Fibroblast of mammary gland (primary cell): ENCODE measurements around the gene ALDH18A1.
A peak's percentile ranks its signal among the peaks of the same experiment; 100 is the strongest.

Source experiments
- DNase-seq: peaks from one replicate; pipeline ENCODE4 v3.0.0-alpha.2; 2010; ENCODE audit warnings: low read depth
- H3K4me3 ChIP-seq: 2 replicates; pipeline ENCODE4 v1.5.1; 2011; ENCODE audit warnings: low read depth, mild to moderate bottlenecking, low read length, moderate library complexity; ENCODE audit not compliant: control insufficient read depth
- TF ChIP-seq, protein P1 (sequence below): conservative IDR thresholded peaks from 2 replicates; pipeline ENCODE4 v1.5.1; 2011; ENCODE audit warnings: low read depth, low read length, inconsistent platforms; ENCODE audit not compliant: control insufficient read depth, insufficient read depth

The ALDH18A1 gene

DNA sequence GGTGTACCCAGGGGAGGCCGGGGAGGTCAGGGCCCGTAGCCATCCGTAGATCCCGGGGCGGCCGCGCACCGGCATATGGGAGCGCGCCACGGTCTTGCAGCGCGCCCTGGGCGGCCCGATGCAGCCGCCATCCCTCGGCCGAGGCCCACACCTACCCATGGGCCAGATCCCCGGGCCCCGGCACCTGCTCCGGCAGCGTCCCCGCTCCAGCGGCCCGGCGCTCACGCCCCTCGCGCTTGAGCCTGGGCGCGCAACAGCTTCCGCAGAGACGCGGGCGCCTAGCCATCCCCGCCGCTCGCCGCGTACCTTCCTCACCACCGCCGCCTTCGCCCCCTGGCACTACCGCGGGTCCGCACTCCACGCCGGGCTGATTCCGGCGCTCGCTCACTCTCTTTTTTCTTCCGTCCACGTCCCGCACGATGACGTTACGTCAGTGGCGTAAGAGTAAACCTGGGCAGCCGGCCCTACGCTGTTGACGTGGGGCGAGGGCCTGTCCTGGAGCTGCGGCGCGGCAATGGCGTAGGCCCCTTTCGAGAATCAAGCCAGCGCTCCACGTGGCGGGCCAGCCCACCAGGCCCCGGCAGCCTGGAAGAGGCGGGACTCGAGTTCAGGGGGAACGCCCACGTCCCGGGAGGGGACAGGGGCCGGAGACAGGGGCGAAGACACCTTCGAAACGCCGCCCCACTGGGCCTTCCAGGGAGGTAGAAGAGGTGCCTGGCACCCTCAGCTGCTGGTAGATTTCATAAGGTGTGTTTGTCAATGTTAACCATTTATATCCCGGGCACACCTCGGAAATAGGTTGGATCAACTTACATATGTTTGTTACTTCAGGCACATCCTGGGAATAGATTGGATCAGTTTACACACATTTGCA, at the start of gene ALDH18A1:
ALDH18A1 (minus strand) TSS at position 421 of the 874 bp plus-strand sequence. CDS start 3,334 bp downstream, outside the sequence.
- TF ChIP-seq, protein P1, sequence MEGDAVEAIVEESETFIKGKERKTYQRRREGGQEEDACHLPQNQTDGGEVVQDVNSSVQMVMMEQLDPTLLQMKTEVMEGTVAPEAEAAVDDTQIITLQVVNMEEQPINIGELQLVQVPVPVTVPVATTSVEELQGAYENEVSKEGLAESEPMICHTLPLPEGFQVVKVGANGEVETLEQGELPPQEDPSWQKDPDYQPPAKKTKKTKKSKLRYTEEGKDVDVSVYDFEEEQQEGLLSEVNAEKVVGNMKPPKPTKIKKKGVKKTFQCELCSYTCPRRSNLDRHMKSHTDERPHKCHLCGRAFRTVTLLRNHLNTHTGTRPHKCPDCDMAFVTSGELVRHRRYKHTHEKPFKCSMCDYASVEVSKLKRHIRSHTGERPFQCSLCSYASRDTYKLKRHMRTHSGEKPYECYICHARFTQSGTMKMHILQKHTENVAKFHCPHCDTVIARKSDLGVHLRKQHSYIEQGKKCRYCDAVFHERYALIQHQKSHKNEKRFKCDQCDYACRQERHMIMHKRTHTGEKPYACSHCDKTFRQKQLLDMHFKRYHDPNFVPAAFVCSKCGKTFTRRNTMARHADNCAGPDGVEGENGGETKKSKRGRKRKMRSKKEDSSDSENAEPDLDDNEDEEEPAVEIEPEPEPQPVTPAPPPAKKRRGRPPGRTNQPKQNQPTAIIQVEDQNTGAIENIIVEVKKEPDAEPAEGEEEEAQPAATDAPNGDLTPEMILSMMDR = no peak
- peak within 1 kb of the TSS; percentile 88 for H3K4me3 ChIP-seq
- peak; percentile 83 for DNase-seq

DNA sequence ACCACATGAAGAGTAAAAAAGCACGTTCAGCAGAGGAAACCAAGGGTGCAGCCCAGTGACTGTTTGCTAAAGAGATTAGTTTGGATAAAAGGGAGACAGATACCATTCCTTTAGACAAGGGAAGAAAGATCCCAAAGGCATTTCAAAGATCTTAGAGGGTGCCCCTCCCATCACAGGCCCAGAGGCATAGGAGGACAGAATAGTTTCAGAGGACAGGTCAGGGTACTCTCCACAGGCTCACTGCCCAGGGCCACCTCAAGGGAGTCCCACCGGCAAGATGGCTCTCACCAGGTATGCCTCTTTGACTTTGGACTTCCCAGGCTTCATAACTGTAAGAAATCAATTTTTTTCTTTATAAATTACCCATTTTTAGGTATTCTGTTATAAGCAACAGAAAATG, 41.9 kb upstream of the ALDH18A1 start:
- no peak overlapping the region for H3K4me3 ChIP-seq
- TF ChIP-seq, protein P1 = no peak
- DNase-seq = no peak

DNA sequence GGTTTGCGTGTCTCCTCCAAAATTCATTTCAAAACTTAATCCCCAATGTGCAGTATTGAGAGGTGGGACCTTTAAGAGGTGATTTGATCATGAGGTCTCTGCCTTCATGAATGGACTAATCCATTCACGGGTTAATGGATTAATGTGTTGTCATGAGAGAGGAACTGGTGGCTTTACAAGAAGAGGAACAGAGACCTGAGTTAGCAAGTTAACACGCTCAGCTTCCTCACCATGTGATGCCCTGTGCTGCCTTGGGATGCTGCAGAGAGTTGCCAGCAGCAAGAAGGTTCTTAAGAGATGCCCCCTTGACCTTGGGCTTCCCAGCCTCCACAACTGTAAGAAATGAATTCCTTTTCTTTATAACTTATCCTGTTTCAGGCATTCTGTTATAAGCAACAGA, 40.9 kb upstream of the ALDH18A1 start:
- DNase-seq = no peak
- TF ChIP-seq, protein P1 = no peak

DNA sequence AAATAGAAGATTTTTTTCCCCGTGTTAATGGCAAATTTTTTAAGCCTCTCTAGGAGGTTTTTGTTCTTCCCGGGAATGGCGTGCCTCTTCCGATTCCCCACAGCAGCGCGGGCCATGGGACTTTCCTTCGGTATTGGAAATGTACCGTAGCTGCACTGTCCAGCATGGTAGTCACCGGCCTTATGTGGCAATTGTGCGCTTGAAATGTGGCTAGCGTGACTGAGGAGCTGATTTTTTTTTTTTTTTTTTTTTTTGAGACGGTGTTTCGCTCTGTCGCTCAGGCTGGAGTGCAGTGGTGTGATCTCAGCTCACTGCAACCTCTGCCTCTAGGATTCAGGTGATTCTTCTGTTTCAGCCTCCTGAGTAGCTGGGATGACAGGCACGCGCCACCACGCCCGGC, 38.2 kb upstream of the ALDH18A1 start:
- TF ChIP-seq, protein P1 = no peak
- H3K4me3 ChIP-seq = no peak overlapping the region
- no peak for DNase-seq

More for the DNA sequence above, 40.9 kb upstream of the ALDH18A1 start:
- H3K4me3 ChIP-seq = no peak overlapping the region

DNA sequence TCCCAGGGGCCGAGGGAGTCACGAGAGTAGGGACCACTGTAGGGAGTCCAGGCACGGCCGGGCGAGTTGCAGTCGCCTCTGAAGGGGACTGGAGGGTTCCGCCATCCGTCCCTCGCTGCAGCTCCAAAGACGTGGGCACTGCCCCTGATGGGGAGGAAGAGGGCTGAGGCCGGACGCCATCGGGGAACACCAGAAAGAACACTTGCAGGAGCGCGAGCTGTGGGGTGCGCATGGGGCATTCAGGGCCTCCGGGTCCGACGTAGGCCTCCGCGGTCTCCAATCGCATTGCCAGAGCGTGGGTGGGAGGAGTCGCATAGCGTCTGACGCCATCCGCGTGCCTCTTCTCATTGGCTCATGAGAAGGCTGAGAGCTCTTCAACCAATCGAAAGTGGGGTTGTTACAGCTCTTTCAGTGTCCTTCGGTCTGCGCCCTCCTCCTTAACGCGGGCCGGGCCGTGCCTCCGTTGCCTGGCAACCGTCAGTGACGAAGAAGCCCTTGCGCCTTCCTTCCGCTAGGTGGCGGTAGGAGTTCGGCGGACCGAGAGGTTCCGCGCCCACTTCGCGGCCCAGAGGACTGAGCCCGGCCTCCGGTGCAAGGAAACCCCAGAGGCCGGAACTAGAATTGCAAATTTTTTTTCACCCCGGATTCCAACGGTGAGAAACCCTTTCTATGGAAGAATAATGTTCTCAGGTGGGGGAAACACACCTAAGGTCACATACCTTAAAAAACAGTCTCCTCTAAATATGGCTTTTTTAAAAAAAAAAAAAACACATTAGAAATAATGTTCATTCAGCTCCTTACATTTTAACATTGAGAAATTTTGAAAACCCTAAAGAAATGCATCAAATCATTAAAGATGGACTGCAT, 37.4 kb upstream of the ALDH18A1 start, which contains the start of gene TCTN3:
TCTN3 (minus strand) TSS at position 260 of the 867 bp plus-strand sequence; CDS start at position 232, 28 bp downstream.
- peak; percentile 100 for DNase-seq
- peak within 1 kb of the TSS; percentile 96 for H3K4me3 ChIP-seq
- TF ChIP-seq, protein P1 = peak; percentile 91

DNA sequence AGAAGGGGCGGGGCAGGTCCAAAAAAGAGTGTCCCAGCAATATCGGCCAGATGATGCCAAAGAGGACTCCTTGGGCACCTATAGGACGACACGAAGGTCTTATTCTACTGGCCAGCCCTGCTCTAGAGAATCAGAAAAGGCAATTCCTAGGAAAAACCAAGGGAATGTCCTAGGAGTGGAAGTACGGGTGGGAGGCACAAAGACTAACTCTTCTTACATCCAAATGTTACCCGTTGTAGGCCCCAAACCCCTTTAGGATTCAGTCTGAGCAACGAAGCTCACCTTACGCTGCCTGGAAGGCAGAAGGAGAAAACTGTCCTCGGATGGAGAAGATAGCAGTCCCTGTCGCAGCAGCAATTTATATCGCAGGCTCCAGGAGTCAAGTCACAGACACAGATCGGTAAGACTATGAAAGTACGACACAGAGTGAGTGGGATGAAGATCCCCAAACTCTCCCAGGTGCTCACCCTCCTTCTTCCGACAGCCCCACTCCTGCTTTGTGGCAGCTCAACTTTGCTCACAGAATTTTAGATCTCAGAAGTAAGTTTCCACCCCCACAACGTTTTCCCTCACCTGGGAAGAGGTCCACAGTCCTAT, 36.7 kb upstream of the ALDH18A1 start:
- peak; percentile 1 for DNase-seq
- H3K4me3 ChIP-seq = peak overlapping the region; percentile 96
- TF ChIP-seq, protein P1 = no peak
